Measurements from ENCODE around the gene MLLT10. TPM values are rescaled to one million over a fixed set of nuclear protein-coding genes. Genes with fewer than 3 reads are reported as not detected.

MLLT10 gene
- total and polyA plus RNA-seq, 2 of the 8 experiments (the other 6 are each of a cell fraction or from before 2014, with no cell fraction given) = 53.1 to 62.1 TPM

DNA sequence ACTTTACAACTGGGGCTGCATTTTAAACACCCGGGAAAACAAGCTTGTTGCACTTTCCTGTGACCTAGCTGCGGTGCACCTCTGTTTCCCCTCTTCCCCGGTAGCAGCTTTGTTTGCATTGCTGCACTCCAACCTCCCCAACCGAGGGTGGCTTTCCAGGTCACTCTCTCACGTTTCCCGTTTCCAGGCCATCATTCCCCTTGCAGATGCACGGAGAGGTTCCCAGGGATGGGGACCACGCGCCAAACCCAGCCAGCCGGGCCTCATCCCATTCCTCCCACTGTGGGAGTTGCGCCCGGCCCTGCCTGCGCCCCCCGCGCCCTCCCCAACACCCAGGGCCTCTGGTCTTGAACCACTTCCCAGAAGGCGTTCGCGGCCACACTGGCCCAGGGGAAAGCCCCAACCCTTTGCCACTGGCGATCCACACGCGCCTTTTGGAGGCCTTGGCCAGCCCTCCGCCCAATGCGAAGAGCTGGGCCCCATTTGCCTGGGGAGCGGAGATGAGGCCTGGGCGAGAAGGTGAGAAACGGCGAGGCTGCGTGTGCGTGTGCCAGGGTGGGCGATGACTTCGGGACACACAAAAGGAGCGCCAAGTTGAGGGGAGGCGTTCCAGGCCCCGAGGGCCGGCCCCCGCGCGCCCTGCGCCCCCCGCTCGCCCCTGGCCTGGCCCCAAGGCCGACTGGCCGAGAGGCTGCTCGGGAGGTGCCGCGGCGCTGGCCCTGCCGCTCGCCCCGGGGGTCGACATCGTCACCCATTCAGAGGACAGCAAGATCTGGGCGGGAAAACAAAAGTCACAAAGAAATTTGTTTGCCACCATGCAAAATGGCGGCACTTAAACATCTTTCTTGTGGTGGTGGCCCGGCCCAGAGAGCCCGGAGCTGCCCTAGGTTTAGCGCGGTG lies 24.4 kb upstream of the MLLT10 start (continued):
- TF ChIP-seq, protein P1, sequence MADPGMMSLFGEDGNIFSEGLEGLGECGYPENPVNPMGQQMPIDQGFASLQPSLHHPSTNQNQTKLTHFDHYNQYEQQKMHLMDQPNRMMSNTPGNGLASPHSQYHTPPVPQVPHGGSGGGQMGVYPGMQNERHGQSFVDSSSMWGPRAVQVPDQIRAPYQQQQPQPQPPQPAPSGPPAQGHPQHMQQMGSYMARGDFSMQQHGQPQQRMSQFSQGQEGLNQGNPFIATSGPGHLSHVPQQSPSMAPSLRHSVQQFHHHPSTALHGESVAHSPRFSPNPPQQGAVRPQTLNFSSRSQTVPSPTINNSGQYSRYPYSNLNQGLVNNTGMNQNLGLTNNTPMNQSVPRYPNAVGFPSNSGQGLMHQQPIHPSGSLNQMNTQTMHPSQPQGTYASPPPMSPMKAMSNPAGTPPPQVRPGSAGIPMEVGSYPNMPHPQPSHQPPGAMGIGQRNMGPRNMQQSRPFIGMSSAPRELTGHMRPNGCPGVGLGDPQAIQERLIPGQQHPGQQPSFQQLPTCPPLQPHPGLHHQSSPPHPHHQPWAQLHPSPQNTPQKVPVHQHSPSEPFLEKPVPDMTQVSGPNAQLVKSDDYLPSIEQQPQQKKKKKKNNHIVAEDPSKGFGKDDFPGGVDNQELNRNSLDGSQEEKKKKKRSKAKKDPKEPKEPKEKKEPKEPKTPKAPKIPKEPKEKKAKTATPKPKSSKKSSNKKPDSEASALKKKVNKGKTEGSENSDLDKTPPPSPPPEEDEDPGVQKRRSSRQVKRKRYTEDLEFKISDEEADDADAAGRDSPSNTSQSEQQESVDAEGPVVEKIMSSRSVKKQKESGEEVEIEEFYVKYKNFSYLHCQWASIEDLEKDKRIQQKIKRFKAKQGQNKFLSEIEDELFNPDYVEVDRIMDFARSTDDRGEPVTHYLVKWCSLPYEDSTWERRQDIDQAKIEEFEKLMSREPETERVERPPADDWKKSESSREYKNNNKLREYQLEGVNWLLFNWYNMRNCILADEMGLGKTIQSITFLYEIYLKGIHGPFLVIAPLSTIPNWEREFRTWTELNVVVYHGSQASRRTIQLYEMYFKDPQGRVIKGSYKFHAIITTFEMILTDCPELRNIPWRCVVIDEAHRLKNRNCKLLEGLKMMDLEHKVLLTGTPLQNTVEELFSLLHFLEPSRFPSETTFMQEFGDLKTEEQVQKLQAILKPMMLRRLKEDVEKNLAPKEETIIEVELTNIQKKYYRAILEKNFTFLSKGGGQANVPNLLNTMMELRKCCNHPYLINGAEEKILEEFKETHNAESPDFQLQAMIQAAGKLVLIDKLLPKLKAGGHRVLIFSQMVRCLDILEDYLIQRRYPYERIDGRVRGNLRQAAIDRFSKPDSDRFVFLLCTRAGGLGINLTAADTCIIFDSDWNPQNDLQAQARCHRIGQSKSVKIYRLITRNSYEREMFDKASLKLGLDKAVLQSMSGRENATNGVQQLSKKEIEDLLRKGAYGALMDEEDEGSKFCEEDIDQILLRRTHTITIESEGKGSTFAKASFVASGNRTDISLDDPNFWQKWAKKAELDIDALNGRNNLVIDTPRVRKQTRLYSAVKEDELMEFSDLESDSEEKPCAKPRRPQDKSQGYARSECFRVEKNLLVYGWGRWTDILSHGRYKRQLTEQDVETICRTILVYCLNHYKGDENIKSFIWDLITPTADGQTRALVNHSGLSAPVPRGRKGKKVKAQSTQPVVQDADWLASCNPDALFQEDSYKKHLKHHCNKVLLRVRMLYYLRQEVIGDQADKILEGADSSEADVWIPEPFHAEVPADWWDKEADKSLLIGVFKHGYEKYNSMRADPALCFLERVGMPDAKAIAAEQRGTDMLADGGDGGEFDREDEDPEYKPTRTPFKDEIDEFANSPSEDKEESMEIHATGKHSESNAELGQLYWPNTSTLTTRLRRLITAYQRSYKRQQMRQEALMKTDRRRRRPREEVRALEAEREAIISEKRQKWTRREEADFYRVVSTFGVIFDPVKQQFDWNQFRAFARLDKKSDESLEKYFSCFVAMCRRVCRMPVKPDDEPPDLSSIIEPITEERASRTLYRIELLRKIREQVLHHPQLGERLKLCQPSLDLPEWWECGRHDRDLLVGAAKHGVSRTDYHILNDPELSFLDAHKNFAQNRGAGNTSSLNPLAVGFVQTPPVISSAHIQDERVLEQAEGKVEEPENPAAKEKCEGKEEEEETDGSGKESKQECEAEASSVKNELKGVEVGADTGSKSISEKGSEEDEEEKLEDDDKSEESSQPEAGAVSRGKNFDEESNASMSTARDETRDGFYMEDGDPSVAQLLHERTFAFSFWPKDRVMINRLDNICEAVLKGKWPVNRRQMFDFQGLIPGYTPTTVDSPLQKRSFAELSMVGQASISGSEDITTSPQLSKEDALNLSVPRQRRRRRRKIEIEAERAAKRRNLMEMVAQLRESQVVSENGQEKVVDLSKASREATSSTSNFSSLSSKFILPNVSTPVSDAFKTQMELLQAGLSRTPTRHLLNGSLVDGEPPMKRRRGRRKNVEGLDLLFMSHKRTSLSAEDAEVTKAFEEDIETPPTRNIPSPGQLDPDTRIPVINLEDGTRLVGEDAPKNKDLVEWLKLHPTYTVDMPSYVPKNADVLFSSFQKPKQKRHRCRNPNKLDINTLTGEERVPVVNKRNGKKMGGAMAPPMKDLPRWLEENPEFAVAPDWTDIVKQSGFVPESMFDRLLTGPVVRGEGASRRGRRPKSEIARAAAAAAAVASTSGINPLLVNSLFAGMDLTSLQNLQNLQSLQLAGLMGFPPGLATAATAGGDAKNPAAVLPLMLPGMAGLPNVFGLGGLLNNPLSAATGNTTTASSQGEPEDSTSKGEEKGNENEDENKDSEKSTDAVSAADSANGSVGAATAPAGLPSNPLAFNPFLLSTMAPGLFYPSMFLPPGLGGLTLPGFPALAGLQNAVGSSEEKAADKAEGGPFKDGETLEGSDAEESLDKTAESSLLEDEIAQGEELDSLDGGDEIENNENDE (IDR thresholded peaks at IDR 0.05; ENCODE audit: insufficient replicate concordance, low read length) = no peak
- TF ChIP-seq EGR1 (IDR thresholded peaks at IDR 0.05; ENCODE audit: borderline replicate concordance, low read depth, low read length) (0 out of 2 replicates have a peak, but pooled peaks have one; percentile 35), JUND (IDR thresholded peaks at IDR 0.05; ENCODE audit: low read length) (no peak), PHF8 (conservative IDR thresholded peaks at IDR 0.05; ENCODE audit: low read depth, low read length) (no peak), KDM4A (IDR thresholded peaks at IDR 0.05; ENCODE audit: low read depth, low read length, severe bottlenecking) (no peak), POLR2A (IDR thresholded peaks at IDR 0.05; ENCODE audit: control extremely low read depth in 1 of 2, low read depth in 2 of 2, low read length in 2 of 2) (peak in 1 of 2 experiments; percentile 13; a peak in 1 of 3 replicates), RFX5 (IDR thresholded peaks at IDR 0.05; ENCODE audit: borderline replicate concordance, low read depth, low read length) (no peak), GABPA (IDR thresholded peaks at IDR 0.05; ENCODE audit: borderline replicate concordance, insufficient read depth, low read length) (no peak), BRCA1 (IDR thresholded peaks at IDR 0.05; ENCODE audit: low read depth, low read length) (no peak), RBBP5 (IDR thresholded peaks at IDR 0.05; ENCODE audit: borderline replicate concordance, low read depth, low read length) (peak; percentile 95; the same call in 1 of the 2 replicates)
